PC-3 (cell line): ENCODE data around the gene CCDC180.

Source experiments
- CTCF ChIP-seq: fragments of 300-600 bp; sonication (generic); conservative IDR thresholded peaks from 2 replicates; pipeline ENCODE4 v1.5.1; 2017; ENCODE audit warnings: antibody characterized with exemption, low read depth, mild to moderate bottlenecking, low read length
- EZH2 ChIP-seq: fragments of 300-600 bp; sonication (generic); IDR thresholded peaks from one replicate; pipeline ENCODE4 v1.6.1; 2017; ENCODE audit warnings: antibody characterized with exemption, mild to moderate bottlenecking, low read length; ENCODE audit not compliant: unreplicated experiment
- EZH2phosphoT487 ChIP-seq: fragments of 300-600 bp; sonication (generic); IDR thresholded peaks from 2 replicates; pipeline ENCODE4 v1.6.1; 2018; ENCODE audit warnings: mild to moderate bottlenecking, antibody characterized with exemption, low read length, borderline replicate concordance

- TF ChIP-seq CTCF: no peak
- no peak for TF ChIP-seq EZH2
- no peak for TF ChIP-seq EZH2phosphoT487
Observed at GRCh38 chr9:97280755-97281330, 26.6 kb upstream of the CCDC180 start.
